Measurements from ENCODE around the gene CD48.
"Not testable (repeated sequence)": the region's sequence is repeated elsewhere in the genome, so short reads cannot be mapped to it uniquely, and the experiment has no call there.

The CD48 gene

GRCh38 chr1:160712525-160713080, 981 bp upstream of the CD48 start:
- DNase-seq: peak; percentile 29

DNA sequence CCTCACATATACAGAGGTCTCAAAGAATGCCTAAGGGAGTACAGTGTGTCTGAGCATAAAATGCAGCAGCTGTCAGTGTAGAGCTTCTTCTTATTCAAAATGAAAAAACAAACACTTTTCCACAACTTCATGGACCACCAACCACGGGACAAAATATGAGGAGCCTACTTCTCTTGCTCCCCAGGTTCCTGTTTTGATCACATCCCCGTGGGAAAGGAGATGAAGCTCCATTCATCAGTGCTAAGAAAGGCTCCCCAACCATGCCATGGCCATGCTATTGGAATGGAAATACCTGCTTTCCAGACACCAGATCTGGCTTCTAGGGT, 383 bp downstream of the CD48 start:
- DNase-seq: no peak

DNA sequence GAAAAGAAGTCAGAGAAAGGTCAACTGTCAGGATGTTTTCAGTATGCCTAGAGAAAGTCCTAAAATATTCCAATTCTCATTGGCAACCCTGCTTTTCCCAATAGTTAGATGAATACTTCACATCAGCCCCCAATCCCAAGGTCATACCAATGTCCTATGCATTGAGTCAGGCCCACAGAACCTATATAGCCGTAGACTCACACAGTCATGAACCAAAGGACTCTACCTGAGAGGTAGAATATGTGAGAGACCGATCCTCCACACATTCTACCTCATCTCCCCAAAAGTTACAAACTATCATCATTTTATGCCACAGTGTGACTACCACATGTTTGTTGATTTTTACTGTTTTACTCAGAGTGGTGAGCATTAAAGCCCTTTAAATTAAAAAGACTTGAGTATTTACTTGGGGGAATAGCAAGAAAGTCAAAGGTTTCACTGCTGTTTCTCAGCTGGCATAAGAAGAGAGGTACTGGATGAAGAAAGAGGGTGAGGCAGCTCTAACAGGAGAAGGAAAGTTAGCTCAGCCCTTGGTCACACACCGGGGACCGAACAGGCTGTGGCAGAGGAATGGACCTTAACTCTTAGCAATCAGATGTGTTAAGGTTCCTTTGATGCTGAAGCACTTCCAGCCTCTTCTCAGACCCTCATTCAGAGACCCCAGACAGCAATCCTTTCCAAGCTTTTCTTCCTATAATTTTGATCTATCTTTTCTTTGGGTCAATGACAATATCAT, 937 bp downstream of the CD48 start:
- DNase-seq: no peak

DNA sequence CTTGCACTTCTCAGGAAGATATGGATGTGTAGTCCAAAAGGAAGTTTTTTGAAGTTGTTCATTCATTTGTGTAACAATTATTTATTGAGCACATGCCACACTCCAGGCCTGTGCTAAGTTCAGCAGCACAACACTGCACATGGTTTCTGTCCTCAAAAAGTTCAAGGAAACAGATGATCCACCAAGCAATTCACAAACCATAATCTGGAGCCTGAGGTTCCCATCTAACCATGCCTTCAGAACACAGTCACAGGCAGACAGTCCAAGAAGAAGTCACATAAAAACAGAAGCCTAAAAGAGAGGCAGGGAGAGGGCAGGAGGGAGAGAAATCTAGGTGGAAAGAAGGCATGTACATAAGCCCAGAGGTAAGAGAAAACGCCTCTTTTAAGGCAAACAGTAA, 1.9 kb downstream of the CD48 start:
- no peak for DNase-seq

DNA sequence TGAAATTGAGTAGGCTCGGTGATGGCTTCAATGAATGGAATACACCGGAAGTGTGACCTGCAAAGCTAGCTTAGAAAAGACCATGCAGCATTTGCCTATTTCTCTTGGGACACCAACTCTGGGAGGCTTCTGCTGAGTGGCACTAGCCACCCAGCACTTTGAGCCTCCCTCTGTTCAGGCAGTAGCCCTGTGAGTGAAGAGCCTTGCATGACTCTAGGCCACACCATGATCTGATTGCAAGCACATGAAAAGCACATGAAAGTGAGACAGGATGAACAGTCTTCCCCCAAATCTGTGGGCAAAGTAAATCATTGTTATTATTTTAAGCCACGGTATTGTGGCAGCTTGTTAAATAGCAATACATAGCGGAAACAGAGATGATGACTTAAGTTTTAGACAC, 2.8 kb downstream of the CD48 start:
- peak; percentile 12 for DNase-seq

GRCh38 chr1:160708118-160708517, 3.5 kb downstream of the CD48 start:
- peak; percentile 87 for DNase-seq

- peak; percentile 51 for DNase-seq
Observed at GRCh38 chr1:160707236-160708064, 4.2 kb downstream of the CD48 start.

GRCh38 chr1:160706526-160707235, 4.9 kb downstream of the CD48 start:
- no peak for DNase-seq

DNA sequence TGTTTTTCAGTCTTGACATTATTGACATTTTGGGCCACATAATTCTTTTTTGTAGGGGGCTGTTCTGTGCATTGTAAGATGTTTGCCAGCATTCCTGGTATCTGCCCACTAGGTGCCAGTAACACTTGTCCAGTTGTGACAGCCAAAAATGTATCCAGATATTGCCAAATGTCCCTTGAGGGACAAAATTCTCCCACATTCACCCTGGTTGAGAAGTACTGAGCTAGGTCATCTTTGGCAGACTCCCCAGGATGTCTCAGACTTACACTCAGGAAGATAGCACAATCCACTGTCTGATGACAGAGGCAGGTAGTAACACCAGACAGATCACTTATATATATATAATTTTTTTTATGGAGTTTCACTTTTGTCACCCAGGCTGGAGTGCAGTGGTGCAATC, 5.9 kb downstream of the CD48 start:
- DNase-seq: no peak

GRCh38 chr1:160705212-160705621, 6.4 kb downstream of the CD48 start:
- peak; percentile 94 for DNase-seq

GRCh38 chr1:160704250-160704649, 7.4 kb downstream of the CD48 start:
- DNase-seq: peak; percentile 96

DNA sequence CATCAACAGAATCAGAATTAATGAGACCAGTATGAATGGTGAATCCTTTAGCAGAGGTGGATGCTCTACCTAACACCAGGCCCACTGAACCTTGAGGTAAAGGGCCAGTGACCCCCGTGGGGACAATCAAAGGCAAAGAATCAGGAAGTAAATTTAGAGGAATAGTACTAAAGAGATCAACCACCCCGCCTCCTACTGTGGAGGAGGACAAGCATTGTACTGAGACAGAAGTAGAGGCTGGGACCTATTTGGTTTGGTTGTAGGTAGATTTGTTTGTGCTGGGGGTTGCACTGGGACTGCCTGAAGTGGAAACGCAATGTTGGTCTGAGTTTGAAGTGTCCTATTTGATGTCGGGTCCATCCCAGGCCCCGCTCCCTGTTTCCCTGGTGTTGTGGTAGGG, 9.5 kb downstream of the CD48 start:
- no peak for DNase-seq

GRCh38 chr1:160692390-160692789, 19.2 kb downstream of the CD48 start:
- DNase-seq: not testable (repeated sequence)

DNA sequence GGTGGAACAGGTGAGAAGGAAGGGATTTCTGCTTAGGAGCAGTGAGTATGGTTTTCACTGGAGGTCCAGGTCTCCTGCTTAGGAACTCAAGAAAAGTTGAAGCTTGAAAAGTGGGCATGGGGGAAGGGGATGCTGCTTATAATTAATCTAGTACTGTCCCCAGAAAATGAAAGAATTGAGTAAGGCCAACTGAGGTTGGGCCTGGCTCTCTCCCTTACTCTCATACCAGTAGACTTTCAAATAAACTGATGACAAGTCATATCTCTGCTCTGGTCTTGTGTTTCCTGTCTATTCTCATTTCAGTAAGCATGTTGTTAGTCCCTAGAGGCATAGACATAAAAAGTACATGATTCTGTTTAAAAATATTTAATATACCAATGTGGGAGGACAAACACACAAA, 26.4 kb downstream of the CD48 start:
- no peak for DNase-seq

- DNase-seq: peak; percentile 80
Observed at GRCh38 chr1:160682983-160683865, 28.4 kb downstream of the CD48 start.

- DNase-seq: no peak
Observed at GRCh38 chr1:160681891-160682140, 29.8 kb downstream of the CD48 start.

GRCh38 chr1:160681066-160681890, 30.3 kb downstream of the CD48 start:
- peak; percentile 83 for DNase-seq

DNA sequence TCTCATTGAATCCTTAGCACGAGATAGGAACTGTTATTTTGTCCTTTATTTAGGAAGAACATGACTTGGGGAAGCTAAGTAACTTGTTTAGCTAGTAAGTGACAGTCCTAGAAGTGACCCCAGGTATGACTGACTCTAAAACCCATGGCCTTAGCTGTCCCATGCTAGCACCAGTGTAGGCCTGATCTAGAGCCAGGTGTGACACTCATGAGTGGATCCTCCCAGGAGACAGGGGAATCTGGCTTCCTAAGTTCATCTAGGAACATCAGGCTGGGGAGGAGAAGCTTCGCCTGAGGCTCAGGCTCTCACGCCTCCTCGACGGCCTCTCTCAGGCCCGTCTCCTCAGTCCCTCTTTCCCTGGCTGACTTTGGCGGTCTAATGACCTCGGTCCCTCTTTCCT, 31.2 kb downstream of the CD48 start:
- DNase-seq: no peak

GRCh38 chr1:160679893-160680292, 31.7 kb downstream of the CD48 start:
- DNase-seq: no peak

GRCh38 chr1:160676869-160677597, 34.6 kb downstream of the CD48 start:
- no peak for DNase-seq

Data from MV-4-11 (cell line).